Right lobe of liver (tissue), 6 donors: Measurements from ENCODE around the gene RUFY4. TPM values are rescaled to one million over a fixed set of nuclear protein-coding genes. Genes with fewer than 3 reads are reported as not detected.
"Not testable (repeated sequence)": the region's sequence is repeated elsewhere in the genome, so short reads cannot be mapped to it uniquely, and the experiment has no call there.

Experiments
- ATAC-seq, 4 donors: fragments of 200-7000 bp; cut with Tn5 transposase; one replicate each; pipeline ENCODE4 v1.9.1; 2020; ENCODE audit warnings: mild to moderate bottlenecking in 4 of 4, moderate library complexity in 4 of 4
- DNase-seq, 3 donors: peaks; one replicate each; pipeline ENCODE4 v3.0.0-alpha.2; 2020
- H3K27ac ChIP-seq, 3 donors: fragments of 200-600 bp; one replicate each; pipeline ENCODE4 v1.8.0; 2022
- H3K27me3 ChIP-seq, 2 donors: fragments of 200-600 bp; one replicate each; pipeline ENCODE4 v1.8.0; 2022
- H3K36me3 ChIP-seq, 4 donors: fragments of 200-600 bp; sonication (generic) in 1 of 4; one replicate each; pipeline versions ENCODE4 v1.5.1 to v1.8.0; 2017 to 2022; ENCODE audit warnings: control low read depth in 1 of 4
- H3K4me1 ChIP-seq, 4 donors: fragments of 200-600 bp; sonication (generic) in 1 of 4; one replicate each; pipeline versions ENCODE4 v1.5.1 to v1.8.0; 2017 to 2022; ENCODE audit warnings: control low read depth in 1 of 4
- H3K4me3 ChIP-seq, 3 donors: fragments of 200-600 bp; one replicate each; pipeline ENCODE4 v1.8.0; 2022
- H3K9me3 ChIP-seq, 4 donors: fragments of 200-600 bp; sonication (generic) in 1 of 4; one replicate each; pipeline versions ENCODE4 v1.5.1 to v1.8.0; 2017 to 2022; ENCODE audit warnings: control low read depth in 1 of 4
- POLR2A ChIP-seq: fragments of 450-650 bp; IDR thresholded peaks from one replicate; pipeline ENCODE4 v1.6.1; 2017; ENCODE audit warnings: antibody characterized with exemption, mild to moderate bottlenecking
- WGBS: methylation state at CpG from one replicate; pipeline ENCODE4 v1.1.6; 2018; ENCODE audit warnings: low coverage, low lambda C conversion rate; ENCODE audit not compliant: insufficient coverage; ENCODE audit errors: missing lambda C conversion rate; 5-methylcytosine and 5-hydroxymethylcytosine counted together
- intact Hi-C, 2 donors: fragments of 100-400 bp; cut with DNase I; formaldehyde crosslinking; loops; one replicate each; pipeline versions ENCODE4 v1.11.2 to v1.14.1; 2022
- long read RNA-seq: library from polyadenylated mRNA; unstranded; transcript quantifications from one replicate; pipeline ENCODE4 v2.0.0, GENCODE V29; 2019
- total RNA-seq, 6 experiments: library from RNA; depleted of rRNA in 2 of 6; stranded (reverse); fragments of >200 nt in 2 of 6; fragmentation: NEBNext Ultra II Directional in 3 of 6; extraction: Animal tissue kit (Norgen Biotek cat#: 25700) in 3 of 6; gene quantifications; one replicate each; pipeline versions ENCODE4 v1.1.0 to v1.2.4, GENCODE V29; 2016 to 2023
- TF ChIP-seq, protein P1 (sequence below), 4 donors: fragments of 200-600 bp in 3 of 4; fragments of 450-650 bp in 1 of 4; IDR thresholded peaks; one replicate each; pipeline versions ENCODE4 v1.5.1 to v1.8.0; 2016 to 2022; ENCODE audit warnings: antibody characterized with exemption in 4 of 4, mild to moderate bottlenecking in 2 of 4
- donor health status: DM: no; HTN: yes; CAD: no.
- donor health status: DM: no; HTN: no; CAD: no.
- donor health status: DM: no; HTN: no; CAD: no.
- donor health status: DM: no; HTN: yes; CAD: no.
- donor health status: DM: no; HTN: yes; CAD: no.

The RUFY4 gene
- total RNA-seq, result under 1 TPM in 3 of 6 experiments, not detected in 3; 0.11 to 0.55 (median 0.23) TPM
- long read RNA-seq, result 0 reads

DNA sequence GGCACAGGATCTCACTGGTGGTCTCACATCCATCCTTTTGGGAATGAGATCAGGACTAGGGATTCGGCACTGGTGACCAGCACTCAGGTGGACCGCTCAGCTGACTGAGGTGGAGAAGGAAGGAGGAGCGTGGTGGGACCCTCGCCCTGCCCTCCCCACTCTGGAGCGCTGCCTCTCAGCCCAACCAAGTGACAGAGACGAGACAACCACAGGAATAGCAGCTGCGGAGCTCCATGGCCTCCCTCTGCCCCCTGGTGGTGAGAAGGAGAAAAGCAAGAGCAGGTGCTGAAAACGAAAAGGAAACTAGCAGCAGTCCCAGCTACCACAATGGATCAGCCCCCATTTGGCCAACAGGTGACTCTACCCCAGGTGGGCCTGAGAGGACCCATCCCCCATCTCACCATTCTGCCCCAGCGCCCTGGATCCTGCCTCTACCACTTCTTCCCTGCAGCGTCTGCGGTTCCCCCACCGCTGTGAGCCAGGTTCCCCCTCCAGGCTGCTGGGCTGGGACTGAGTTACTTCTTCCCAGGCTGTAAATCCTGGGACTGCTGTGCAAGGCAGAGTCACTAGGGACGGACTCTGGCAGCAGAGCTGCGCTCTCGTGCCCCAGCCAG is at the start of gene RUFY4:
RUFY4 (plus strand) TSS at position 533 of the 614 bp plus-strand sequence. CDS start 1,353 bp downstream, outside the sequence.
- DNase-seq (peak; percentile 55 to 72 (median 69)), ATAC-seq (peak; percentile 85 to 91 (median 90))
- H3K36me3 ChIP-seq, H3K27me3 ChIP-seq, H3K9me3 ChIP-seq, H3K4me1 ChIP-seq, H3K27ac ChIP-seq, intact Hi-C loops: not testable (repeated sequence)
- WGBS, result 15% methylated on average over 4 of the region's 15 CpGs
- TF ChIP-seq, protein P1, sequence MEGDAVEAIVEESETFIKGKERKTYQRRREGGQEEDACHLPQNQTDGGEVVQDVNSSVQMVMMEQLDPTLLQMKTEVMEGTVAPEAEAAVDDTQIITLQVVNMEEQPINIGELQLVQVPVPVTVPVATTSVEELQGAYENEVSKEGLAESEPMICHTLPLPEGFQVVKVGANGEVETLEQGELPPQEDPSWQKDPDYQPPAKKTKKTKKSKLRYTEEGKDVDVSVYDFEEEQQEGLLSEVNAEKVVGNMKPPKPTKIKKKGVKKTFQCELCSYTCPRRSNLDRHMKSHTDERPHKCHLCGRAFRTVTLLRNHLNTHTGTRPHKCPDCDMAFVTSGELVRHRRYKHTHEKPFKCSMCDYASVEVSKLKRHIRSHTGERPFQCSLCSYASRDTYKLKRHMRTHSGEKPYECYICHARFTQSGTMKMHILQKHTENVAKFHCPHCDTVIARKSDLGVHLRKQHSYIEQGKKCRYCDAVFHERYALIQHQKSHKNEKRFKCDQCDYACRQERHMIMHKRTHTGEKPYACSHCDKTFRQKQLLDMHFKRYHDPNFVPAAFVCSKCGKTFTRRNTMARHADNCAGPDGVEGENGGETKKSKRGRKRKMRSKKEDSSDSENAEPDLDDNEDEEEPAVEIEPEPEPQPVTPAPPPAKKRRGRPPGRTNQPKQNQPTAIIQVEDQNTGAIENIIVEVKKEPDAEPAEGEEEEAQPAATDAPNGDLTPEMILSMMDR (IDR thresholded peaks at IDR 0.05), result peak; percentile 74 to 84 (median 78)
- peak within 1 kb of the TSS; percentile 20 to 39 (median 31) for H3K4me3 ChIP-seq

DNA sequence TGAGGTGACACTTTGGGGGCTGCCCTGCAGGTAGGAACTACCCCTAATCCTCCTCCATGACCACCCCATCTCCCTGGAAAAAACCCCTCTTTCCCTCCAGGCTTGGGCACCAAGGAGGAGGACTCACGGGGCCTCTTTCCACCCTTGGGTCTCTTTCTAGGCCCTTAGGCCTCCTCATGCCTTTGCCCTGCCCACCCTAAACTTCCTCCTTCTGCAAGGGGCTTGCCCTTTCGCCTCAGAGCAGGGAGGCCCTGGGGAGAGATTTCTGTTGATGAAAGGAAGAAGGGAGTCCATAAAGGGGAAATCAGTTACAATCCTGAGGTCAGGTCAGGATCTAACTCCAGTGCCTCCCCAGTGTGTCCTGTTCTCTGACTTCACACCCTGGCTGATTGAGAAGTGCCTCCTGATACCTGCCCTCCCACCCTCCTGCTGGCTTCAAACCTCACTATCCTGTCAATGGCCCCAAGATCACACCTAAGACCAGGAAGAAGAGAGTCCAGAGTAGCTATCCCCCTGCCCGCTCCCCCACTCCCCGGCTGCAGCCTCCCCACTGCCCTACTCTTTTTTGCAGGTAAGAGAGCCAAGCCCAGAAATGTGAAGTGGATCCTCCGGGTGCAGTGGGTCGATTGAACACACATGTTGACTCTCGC is 49.5 kb upstream of the RUFY4 start:
- Histone ChIP-seq H3K9me3 (no peaks in the 10 kb centered on the region), H3K27ac (no peak overlapping the region), H3K27me3 (no peaks in the 10 kb centered on the region), H3K4me1 (peaks cover 0 to 16% (median 4%) of the 10 kb centered on the region in 4 donors), H3K4me3 (no peak overlapping the region), H3K36me3 (no peaks in the 10 kb centered on the region)
- 68% methylated on average over 5 of the region's 7 CpGs for WGBS
- no peak for TF ChIP-seq POLR2A
- TF ChIP-seq, protein P1 (IDR thresholded peaks at IDR 0.05), result no peak
- ATAC-seq, result no peak
- intact Hi-C loops, result no loop called here
- DNase-seq, result no peak

DNA sequence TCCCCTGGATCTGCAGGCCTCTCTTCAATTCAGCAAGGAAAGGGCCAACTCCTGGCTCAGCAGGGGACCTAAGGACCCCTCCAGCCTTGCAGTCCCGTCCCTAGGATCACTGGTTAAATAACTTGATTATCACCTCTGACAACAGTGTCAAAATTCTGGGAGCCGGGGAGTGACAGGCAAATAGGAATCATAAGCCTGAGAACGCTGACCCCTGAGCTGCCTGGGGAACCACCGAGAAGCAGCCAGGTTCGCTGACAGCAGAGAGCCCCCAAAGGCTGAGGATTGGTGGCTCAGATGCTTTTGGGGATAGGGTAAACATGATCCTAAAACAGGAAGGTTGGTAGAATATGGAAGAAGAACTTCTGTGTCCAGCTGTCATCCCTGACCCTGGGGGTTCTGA is 48.8 kb upstream of the RUFY4 start:
- Histone ChIP-seq H3K9me3 (no peaks in the 10 kb centered on the region), H3K27me3 (no peaks in the 10 kb centered on the region), H3K27ac (no peak overlapping the region), H3K36me3 (no peaks in the 10 kb centered on the region), H3K4me3 (no peak overlapping the region), H3K4me1 (peaks cover 0 to 16% (median 4%) of the 10 kb centered on the region in 4 donors)
- ATAC-seq (no peak), DNase-seq (no peak)
- TF ChIP-seq, protein P1 (IDR thresholded peaks at IDR 0.05), result no peak
- no peak for TF ChIP-seq POLR2A
- intact Hi-C loops, result no loop called here
- WGBS, result 93% methylated on average over 3 of the region's 5 CpGs

DNA sequence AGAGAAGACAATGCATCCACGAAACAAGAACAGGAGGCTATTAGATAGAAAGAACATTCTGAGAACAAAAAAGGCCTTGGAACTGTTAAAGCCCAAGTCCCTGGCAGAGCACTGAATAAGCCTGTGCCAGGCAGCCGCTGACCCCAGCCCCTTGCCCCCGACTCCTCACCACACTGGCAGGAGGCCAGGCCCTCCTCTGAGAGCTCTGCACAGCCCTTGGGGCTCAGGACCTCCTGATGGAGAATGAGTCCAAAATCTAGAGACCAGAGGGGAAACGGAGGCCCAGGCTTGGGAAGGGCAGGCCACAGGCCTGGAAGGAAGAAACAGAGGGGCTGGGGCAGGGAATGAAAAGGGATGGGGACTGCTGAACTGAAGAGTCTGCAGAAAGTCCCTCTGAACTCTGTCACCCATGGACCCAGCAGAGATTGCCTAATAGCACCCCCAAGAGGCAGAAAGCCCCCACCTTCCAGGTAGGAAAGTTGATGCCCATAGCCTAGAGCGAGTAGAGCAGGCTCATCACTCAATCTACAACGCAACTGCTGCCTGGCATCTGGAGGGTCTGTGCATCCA is 48.0 kb upstream of the RUFY4 start:
- no peak overlapping the region for H3K4me3 ChIP-seq
- H3K27me3 ChIP-seq, result no peaks in the 10 kb centered on the region
- 75% methylated on average over 4 of the region's 6 CpGs for WGBS
- TF ChIP-seq, protein P1 (IDR thresholded peaks at IDR 0.05), result no peak
- TF ChIP-seq POLR2A, result no peak
- no peak overlapping the region for H3K27ac ChIP-seq
- H3K9me3 ChIP-seq, result no peaks in the 10 kb centered on the region
- peaks cover 0 to 16% (median 4%) of the 10 kb centered on the region in 4 donors for H3K4me1 ChIP-seq
- DNase-seq (no peak), ATAC-seq (no peak)
- no peaks in the 10 kb centered on the region for H3K36me3 ChIP-seq
- intact Hi-C loops, result no loop called here
